ENCODE results near the gene GALNT17.

- TF ChIP-seq ZNF639 (tag by site-specific recombination; IDR thresholded peaks at IDR 0.05) (no peak), ZNF558 (tag by site-specific recombination; IDR thresholded peaks at IDR 0.05) (no peak), ZSCAN23 (tag by site-specific recombination; IDR thresholded peaks at IDR 0.05) (no peak), CTCF (tag by site-specific recombination; IDR thresholded peaks at IDR 0.05) (no peak), ATF2 (tag by site-specific recombination; IDR thresholded peaks at IDR 0.05; ENCODE audit: low read depth) (no peak), ZIC2 (tag by site-specific recombination; IDR thresholded peaks at IDR 0.05) (no peak), TCF7L2 (IDR thresholded peaks at IDR 0.05; ENCODE audit: borderline replicate concordance, low read depth, low read length) (no peak), ZNF274 (IDR thresholded peaks at IDR 0.05; ENCODE audit: low read length) (no peak), ZNF274 (tag by site-specific recombination; IDR thresholded peaks at IDR 0.05; ENCODE audit: borderline replicate concordance) (no peak), ZBTB11 (tag by site-specific recombination; conservative IDR thresholded peaks at IDR 0.05; ENCODE audit: low read depth) (no peak), ZNF510 (tag by site-specific recombination; IDR thresholded peaks at IDR 0.05; ENCODE audit: insufficient replicate concordance) (no peak)
Observed at GRCh38 chr7:71332207-71332606, 200.3 kb downstream of the GALNT17 start.

Data from HEK293 (cell line).